DMS153 (cell line): ENCODE measurements around the gene FZD8.
"Not testable (repeated sequence)": the region's sequence is repeated elsewhere in the genome, so short reads cannot be mapped to it uniquely, and the experiment has no call there.

ENCODE experiments used
- DNase-seq: peaks from one replicate; lab custom pipeline; 2025; lab: John Stamatoyannopoulos, UW

The FZD8 gene

DNA sequence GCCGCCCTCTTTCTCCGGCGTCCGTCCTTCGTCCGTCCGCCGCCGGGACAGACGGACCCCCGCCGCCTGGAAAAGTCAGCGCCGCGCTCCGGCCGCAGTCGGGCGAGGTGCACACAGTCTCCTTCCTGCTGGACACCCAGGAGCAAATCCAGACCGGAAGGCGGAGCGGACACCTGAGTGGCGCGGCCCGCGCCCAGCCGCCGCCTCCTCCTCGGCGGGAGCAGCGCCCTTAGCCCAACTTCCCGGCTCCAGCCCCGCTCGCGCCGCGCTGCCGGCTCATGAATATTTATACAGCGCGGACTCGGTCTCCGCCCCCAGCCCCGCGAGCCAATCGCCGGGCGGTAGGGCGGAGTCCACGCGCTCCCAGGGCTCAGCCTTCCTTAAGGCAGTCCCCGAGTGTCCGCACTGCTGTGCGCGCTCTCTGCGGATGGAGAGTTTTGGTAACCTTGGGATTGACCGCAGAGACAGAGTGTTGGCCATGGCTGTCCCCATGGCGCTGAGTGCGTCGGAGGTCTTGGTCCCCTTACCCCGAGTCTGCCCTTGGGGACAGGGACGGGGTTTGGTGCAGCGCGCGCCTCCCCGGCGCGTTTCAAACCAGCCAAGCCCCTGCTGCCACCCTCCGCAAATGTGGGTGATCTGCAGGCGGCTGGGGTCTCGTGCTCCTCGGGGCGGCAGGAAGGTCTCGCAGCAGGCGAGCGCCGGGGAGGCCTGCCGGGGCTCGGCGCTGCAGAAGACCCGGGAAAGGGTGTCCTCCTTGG lies at the start of gene FZD8:
TSS of gene FZD8 (minus strand) at position 262 of the 758 bp plus-strand sequence. CDS start 867 bp downstream, outside the sequence.
- peak; percentile 75 for DNase-seq

- DNase-seq, result no peak
These were observed 49.6 kb upstream of the FZD8 start for GRCh38 chr10:35691522-35692236.

GRCh38 chr10:35690534-35690933 lies 48.4 kb upstream of the FZD8 start:
- peak; percentile 94 for DNase-seq

DNA sequence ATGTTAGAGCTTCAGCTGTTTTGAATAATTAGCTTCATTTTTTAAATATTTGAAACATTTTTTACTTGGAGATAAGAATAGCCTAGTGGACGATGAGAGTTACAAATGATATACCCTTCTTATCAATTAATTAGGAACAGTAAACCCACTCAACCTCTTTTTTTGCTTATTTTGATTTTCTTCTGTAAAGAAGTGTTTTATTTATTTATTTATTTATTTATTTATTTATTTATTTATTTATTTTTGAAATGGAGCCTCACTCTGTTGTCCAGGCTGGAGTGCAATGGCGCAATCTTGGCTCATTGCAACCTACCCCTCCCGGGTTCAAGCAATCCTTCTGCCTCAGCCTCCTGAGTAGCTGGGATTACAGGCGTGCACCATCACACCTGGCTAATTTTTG lies 43.8 kb upstream of the FZD8 start:
- DNase-seq, result not testable (repeated sequence)

DNA sequence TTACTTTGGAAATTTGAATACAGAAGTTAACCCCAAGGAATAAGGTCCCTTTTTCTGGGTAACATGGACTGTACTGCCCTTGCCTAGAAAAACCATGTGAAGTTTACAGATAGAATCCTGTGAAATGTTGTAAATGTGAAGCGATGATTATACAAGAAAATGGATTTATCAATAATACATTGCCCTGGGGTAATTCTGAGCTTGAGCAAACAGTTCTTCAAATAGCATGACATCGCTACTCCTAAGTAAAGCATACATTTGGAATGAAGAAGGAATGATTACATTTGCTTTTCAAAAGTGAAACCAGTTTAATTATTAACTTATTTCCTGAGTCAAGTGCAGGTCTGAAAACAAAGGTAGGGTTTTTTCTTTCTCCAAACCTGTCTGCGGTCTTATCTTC lies 43.3 kb upstream of the FZD8 start:
- DNase-seq, result no peak

GRCh38 chr10:35684586-35684985 lies 42.5 kb upstream of the FZD8 start:
- DNase-seq, result no peak

GRCh38 chr10:35675846-35676245 lies 33.8 kb upstream of the FZD8 start:
- DNase-seq, result no peak

DNA sequence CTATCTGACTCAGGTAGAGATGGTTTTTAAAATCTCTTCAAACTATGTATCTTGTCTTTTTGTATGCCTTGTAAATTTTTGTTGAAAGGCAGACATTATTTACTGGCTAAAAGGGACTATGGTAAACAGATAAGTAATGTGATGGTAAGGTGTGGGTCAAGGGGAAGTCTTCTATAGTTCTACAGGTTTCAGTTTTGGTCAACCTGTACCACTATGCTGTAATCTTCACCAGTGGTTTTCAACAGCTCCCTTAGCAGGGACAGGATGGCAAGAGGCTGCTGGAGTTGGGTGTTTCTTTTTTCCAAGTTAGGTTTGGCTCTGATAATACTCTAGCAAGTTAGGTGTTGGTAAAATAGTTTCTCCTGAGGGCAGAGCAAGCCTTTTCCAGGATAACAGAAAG lies 32.7 kb upstream of the FZD8 start:
- no peak for DNase-seq

- DNase-seq, result no peak
These were observed 27.0 kb upstream of the FZD8 start for GRCh38 chr10:35668865-35669650.

DNA sequence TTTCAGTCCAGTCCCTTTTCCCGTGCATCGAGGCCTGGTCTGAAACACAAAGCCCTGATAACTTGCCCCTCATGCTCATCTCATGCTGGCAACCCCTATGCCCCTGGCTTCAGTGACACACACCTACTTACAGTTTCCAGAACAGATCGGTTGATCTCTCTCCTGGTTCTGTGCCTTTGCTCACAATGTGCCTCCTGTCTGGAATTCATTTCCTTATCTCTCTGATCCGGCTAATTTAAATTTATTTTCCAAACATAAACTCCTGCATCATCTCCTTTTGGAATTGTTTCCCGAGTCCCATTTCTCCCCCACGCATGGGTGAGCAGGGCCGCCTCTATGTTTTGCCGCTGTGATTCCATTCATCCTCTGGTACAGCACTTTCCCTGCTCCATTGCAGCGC lies 25.9 kb upstream of the FZD8 start:
- DNase-seq, result no peak

- DNase-seq, result no peak
These were observed 25.3 kb upstream of the FZD8 start for GRCh38 chr10:35667270-35667889.

DNA sequence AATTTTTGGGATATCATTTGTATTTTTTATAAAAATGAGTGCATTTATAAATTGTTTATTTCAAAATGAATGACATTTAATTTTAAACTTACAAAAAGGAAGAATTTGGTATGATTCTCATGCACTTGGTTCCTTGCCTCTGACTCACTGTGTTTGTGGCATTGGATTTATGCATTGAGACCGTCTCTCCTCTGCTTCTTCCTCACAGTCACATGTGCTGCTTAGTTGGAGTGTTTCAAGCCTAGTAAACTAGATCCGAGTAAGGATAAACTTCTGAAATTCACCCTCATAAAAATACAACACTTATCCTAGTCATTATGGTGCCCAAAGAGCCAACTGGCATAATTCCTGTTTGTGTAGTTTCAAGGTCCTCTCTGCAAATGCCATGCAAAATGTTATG lies 19.1 kb upstream of the FZD8 start:
- no peak for DNase-seq

- no peak for DNase-seq
These were observed 17.4 kb upstream of the FZD8 start for GRCh38 chr10:35659456-35659855.

DNA sequence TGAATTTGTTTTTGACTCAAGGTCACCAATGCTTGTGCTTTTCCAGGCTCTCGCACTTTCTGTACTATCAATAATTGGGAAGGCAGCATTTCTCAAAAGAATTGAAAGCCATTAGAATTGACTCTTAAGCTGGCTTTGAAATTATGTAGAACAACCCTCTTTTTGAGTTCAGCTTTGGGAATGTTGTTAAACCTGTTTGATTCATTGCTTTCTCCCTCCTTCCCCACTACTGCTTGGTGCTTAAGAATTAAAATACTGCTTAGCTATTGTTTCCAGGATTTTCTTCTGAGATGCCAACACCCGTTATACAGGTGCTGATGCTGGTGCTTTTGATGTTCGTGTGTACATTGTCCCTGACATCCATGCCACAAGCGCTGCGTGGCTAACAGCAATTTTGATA lies 15.5 kb upstream of the FZD8 start:
- DNase-seq, result no peak

DNA sequence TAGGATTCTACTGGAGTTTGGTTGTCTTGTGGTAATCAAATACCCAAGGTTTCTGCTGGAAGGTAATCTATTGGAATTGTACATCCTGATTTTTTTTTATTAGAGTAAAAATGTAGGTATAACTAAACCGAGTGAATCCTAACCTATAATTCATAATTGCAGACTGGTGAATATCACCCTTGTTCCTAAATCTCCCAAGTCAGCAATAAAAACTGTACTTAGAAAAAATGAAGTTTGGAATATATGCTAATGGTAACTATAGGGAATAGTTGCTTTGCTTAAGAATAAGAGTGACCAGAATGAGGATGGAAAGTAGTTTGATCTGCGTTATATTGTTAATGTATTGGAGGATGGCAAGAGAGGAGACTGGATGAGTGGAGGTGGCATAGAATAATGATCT lies 10.7 kb upstream of the FZD8 start:
- no peak for DNase-seq

DNA sequence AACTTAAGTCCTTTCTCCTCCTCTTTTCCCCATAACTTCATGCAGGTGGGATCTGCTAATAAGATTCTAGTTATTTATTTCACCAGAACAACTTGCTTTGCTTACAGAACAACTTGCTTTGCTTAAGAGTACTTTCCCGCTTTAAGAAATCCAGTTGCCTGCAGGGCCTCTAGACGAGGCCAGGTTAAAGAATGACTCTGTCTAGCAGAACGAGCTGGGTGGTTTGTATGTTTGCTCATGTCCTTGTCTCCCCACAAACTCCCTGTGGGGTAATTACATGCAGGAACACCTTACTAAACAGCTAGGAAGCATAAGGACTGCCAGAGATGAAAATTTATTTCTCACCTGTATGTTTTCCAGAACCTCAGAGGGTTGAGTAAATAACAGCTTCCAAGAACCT lies 8.8 kb upstream of the FZD8 start:
- DNase-seq, result peak; percentile 29

- DNase-seq, result no peak
These were observed 2.2 kb upstream of the FZD8 start for GRCh38 chr10:35644050-35644950.

GRCh38 chr10:35643151-35644049 lies 1.3 kb upstream of the FZD8 start:
- no peak for DNase-seq

- no peak for DNase-seq
These were observed 658 bp upstream of the FZD8 start for GRCh38 chr10:35642793-35643114.

GRCh38 chr10:35641676-35642034 lies 441 bp downstream of the FZD8 start:
- DNase-seq, result no peak
